AG08396 (cell line): ENCODE measurements around the gene TBC1D16.

ENCODE experiments used
- DNase-seq: peaks from one replicate; pipeline ENCODE4 v3.0.0; 2012; ENCODE audit warnings: low spot score, mixed read lengths

TBC1D16 gene

GRCh38 chr17:79883202-79883601 lies 152.5 kb downstream of the TBC1D16 start:
- no peak for DNase-seq
